ENCODE data around the gene INTS7. TPM values are rescaled to one million over a fixed set of nuclear protein-coding genes. Genes with fewer than 3 reads are reported as not detected.

The INTS7 gene
- total and polyA plus RNA-seq, 8 donors, result 18.9 to 28.7 (median 22.1) TPM

- no peak overlapping the region for H3K27ac ChIP-seq
- no peaks in the 10 kb centered on the region for H3K27me3 ChIP-seq
- no peaks in the 10 kb centered on the region for H3K4me1 ChIP-seq
- DNase-seq, result no peak
- intact Hi-C loops (cut with DNase I), result no loop called here
- TF ChIP-seq CTCF (IDR thresholded peaks at IDR 0.05), result no peak
- H3K4me3 ChIP-seq, result no peak overlapping the region
- H3K36me3 ChIP-seq, result no peaks in the 10 kb centered on the region
- H3K9me3 ChIP-seq, result peaks cover 0 to 8% of the 10 kb centered on the region in 2 donors
- ATAC-seq, result no peak
These were observed 20.0 kb upstream of the INTS7 start for GRCh38 chr1:212055333-212055732.

- ATAC-seq, result no peak
These were observed 18.6 kb upstream of the INTS7 start for GRCh38 chr1:212053993-212054392.

GRCh38 chr1:212045981-212046380, 10.6 kb upstream of the INTS7 start:
- no peaks in the 10 kb centered on the region for H3K9me3 ChIP-seq
- no peak for TF ChIP-seq CTCF (IDR thresholded peaks at IDR 0.05)
- DNase-seq (no peak), ATAC-seq (no peak)
- H3K27ac ChIP-seq, result no peak overlapping the region
- intact Hi-C loops (cut with DNase I), result no loop called here
- H3K27me3 ChIP-seq, result no peaks in the 10 kb centered on the region
- no peaks in the 10 kb centered on the region for H3K36me3 ChIP-seq
- H3K4me1 ChIP-seq, result no peaks in the 10 kb centered on the region
- H3K4me3 ChIP-seq, result no peak overlapping the region

More at GRCh38 chr1:212053993-212054392, 18.6 kb upstream of the INTS7 start:
- Histone ChIP-seq H3K9me3 (peaks cover 0 to 8% of the 10 kb centered on the region in 2 donors), H3K4me1 (no peaks in the 10 kb centered on the region), H3K27ac (no peak overlapping the region), H3K27me3 (no peaks in the 10 kb centered on the region), H3K36me3 (no peaks in the 10 kb centered on the region), H3K4me3 (no peak overlapping the region)
- no peak for TF ChIP-seq CTCF (IDR thresholded peaks at IDR 0.05)
- intact Hi-C loops (cut with DNase I), result no loop called here
- DNase-seq, result no peak

GRCh38 chr1:212044851-212045250, 9.5 kb upstream of the INTS7 start:
- H3K27me3 ChIP-seq, result no peaks in the 10 kb centered on the region
- no peak for DNase-seq

GRCh38 chr1:212042436-212042835, 7.1 kb upstream of the INTS7 start:
- Histone ChIP-seq H3K27me3 (no peaks in the 10 kb centered on the region), H3K4me3 (no peak overlapping the region), H3K36me3 (no peaks in the 10 kb centered on the region), H3K9me3 (no peaks in the 10 kb centered on the region), H3K4me1 (peaks cover 0 to 2% of the 10 kb centered on the region in 2 donors), H3K27ac (no peak overlapping the region)
- intact Hi-C loops (cut with DNase I), result no loop called here
- DNase-seq (no peak), ATAC-seq (no peak)
- TF ChIP-seq CTCF (IDR thresholded peaks at IDR 0.05), result no peak

More at GRCh38 chr1:212044851-212045250, 9.5 kb upstream of the INTS7 start:
- Histone ChIP-seq H3K36me3 (no peaks in the 10 kb centered on the region), H3K4me3 (no peak overlapping the region), H3K9me3 (no peaks in the 10 kb centered on the region), H3K27ac (no peak overlapping the region), H3K4me1 (no peaks in the 10 kb centered on the region)
- no peak for TF ChIP-seq CTCF (IDR thresholded peaks at IDR 0.05)
- no peak for ATAC-seq
- intact Hi-C loops (cut with DNase I), result no loop called here
